Measurements from ENCODE around the gene IMPG1. TPM values are rescaled to one million over a fixed set of nuclear protein-coding genes. Genes with fewer than 3 reads are reported as not detected.

IMPG1 gene
- total and polyA plus RNA-seq, 2 of the 13 experiments (the other 11 are each of a cell fraction or from before 2014, with no cell fraction given) = not detected

- Histone ChIP-seq H3K79me2 (ENCODE audit: insufficient read depth, low read length) (no peaks in the 10 kb centered on the region), H3K36me3 (replicated peaks in 1 of 2; ENCODE audit: control insufficient read depth in 1 of 2, insufficient read depth in 2 of 2, low read length in 2 of 2) (no peaks in the 10 kb centered on the region), H3K27me3 (ENCODE audit: control insufficient read depth in 1 of 2, insufficient read depth in 2 of 2, low read length in 2 of 2) (no peaks in the 10 kb centered on the region), H2AFZ (ENCODE audit: low read length) (no peak overlapping the region), H3K9ac (ENCODE audit: insufficient read depth, low read depth, low read length) (no peak overlapping the region), H3K4me3 (replicated peaks in 1 of 3; ENCODE audit: insufficient read depth in 1 of 3, low read depth in 2 of 3, low read length in 3 of 3) (no peak overlapping the region), H4K20me1 (ENCODE audit: insufficient read depth, low read length) (no peaks in the 10 kb centered on the region), H3K9me3 (ENCODE audit: low read length) (no peaks in the 10 kb centered on the region), H3K4me2 (ENCODE audit: low read depth, low read length) (no peak overlapping the region), H3K4me1 (ENCODE audit: insufficient read depth, low read length) (no peaks in the 10 kb centered on the region), H3K27ac (ENCODE audit: extremely low read length, insufficient read depth, low read length) (no peak overlapping the region)
- FAIRE-seq (no peak), ATAC-seq (no peak), DNase-seq (ENCODE audit: low spot score) (no peak)
- POLR2A ChIA-PET = no interaction called here
- TF ChIP-seq ATF2 (CRISPR knock-in tag; IDR thresholded peaks at IDR 0.05) (no peak), DMAP1 (CRISPR knock-in tag; IDR thresholded peaks at IDR 0.05) (no peak), SP2 (CRISPR knock-in tag; IDR thresholded peaks at IDR 0.05) (no peak)
- in situ Hi-C loops (cut with HindIII; ENCODE audit: extremely low pct_ligation_motif_present, low pct_unique_long_range_greater_than_20kb) = no loop called here
- 0% methylated on average over 3 of the region's 3 CpGs for WGBS (ENCODE audit: low lambda C conversion rate)
- CTCF ChIA-PET (ENCODE audit: low intra/inter-chr PET ratio, low total read pairs) = no interaction called here
- intact Hi-C loops (cut with micrococcal nuclease; ENCODE audit: unreplicated experiment) = no loop called here
- BruUV-seq (replicated peaks) = no TSS peak
These were observed 74.8 kb downstream of the IMPG1 start for GRCh38 chr6:75997696-75998095.

GRCh38 chr6:75993236-75994162 lies 79.0 kb downstream of the IMPG1 start:
- Histone ChIP-seq H3K4me2 (ENCODE audit: low read depth, low read length) (no peak overlapping the region), H3K27me3 (ENCODE audit: control insufficient read depth in 1 of 2, insufficient read depth in 2 of 2, low read length in 2 of 2) (no peaks in the 10 kb centered on the region), H2AFZ (ENCODE audit: low read length) (no peak overlapping the region), H3K27ac (ENCODE audit: extremely low read length, insufficient read depth, low read length) (no peak overlapping the region), H3K4me3 (replicated peaks in 1 of 3; ENCODE audit: insufficient read depth in 1 of 3, low read depth in 2 of 3, low read length in 3 of 3) (no peak overlapping the region), H3K36me3 (replicated peaks in 1 of 2; ENCODE audit: control insufficient read depth in 1 of 2, insufficient read depth in 2 of 2, low read length in 2 of 2) (no peaks in the 10 kb centered on the region), H4K20me1 (ENCODE audit: insufficient read depth, low read length) (no peaks in the 10 kb centered on the region), H3K79me2 (ENCODE audit: insufficient read depth, low read length) (no peaks in the 10 kb centered on the region), H3K9me3 (ENCODE audit: low read length) (no peaks in the 10 kb centered on the region), H3K9ac (ENCODE audit: insufficient read depth, low read depth, low read length) (no peak overlapping the region), H3K4me1 (ENCODE audit: insufficient read depth, low read length) (no peaks in the 10 kb centered on the region)
- in situ Hi-C loops (cut with HindIII; ENCODE audit: extremely low pct_ligation_motif_present, low pct_unique_long_range_greater_than_20kb) = no loop called here
- ChIA-PET POLR2A (no interaction called here), CTCF (ENCODE audit: low intra/inter-chr PET ratio, low total read pairs) (no interaction called here)
- no peak for ATAC-seq
- 3% methylated on average over 6 of the region's 6 CpGs for WGBS (ENCODE audit: low lambda C conversion rate)
- FAIRE-seq = no peak
- intact Hi-C loops (cut with micrococcal nuclease; ENCODE audit: unreplicated experiment) = no loop called here
- BruUV-seq (replicated peaks) = no TSS peak
- no peak for DNase-seq (ENCODE audit: low spot score)
- no peak for TF ChIP-seq SAP130 (CRISPR knock-in tag; IDR thresholded peaks at IDR 0.05; ENCODE audit: low read depth)
- no peak for TF ChIP-seq ZNF691 (CRISPR knock-in tag; IDR thresholded peaks at IDR 0.05; ENCODE audit: borderline replicate concordance, low read depth)
- TF ChIP-seq NPAS2 (CRISPR knock-in tag; IDR thresholded peaks at IDR 0.05; ENCODE audit: borderline replicate concordance) = no peak
- TF ChIP-seq ELF3 (CRISPR knock-in tag; IDR thresholded peaks at IDR 0.05) = no peak
- no peak for TF ChIP-seq DZIP1 (CRISPR knock-in tag; IDR thresholded peaks at IDR 0.05)
- no peak for TF ChIP-seq HMGA1 (CRISPR knock-in tag; conservative IDR thresholded peaks at IDR 0.05)
- TF ChIP-seq THAP11 (CRISPR knock-in tag; IDR thresholded peaks at IDR 0.05) = no peak
- no peak for TF ChIP-seq TSC22D2 (CRISPR knock-in tag; IDR thresholded peaks at IDR 0.05; ENCODE audit: borderline replicate concordance)
- no peak for TF ChIP-seq TBX2 (CRISPR knock-in tag; IDR thresholded peaks at IDR 0.05; ENCODE audit: borderline replicate concordance)
- TF ChIP-seq LBX2 (CRISPR knock-in tag; IDR thresholded peaks at IDR 0.05; ENCODE audit: borderline replicate concordance) = no peak
